GM20431 (cell line): ENCODE results near the gene VAPB.

Experiments
- in situ Hi-C: fragments of 300-500 bp; cut with MseI, MboI; formaldehyde crosslinking; loops from one replicate; pipeline ENCODE4 v1.15.0; 2020; ENCODE audit warnings: low sequenced_read_pairs; ENCODE audit not compliant: unreplicated experiment

VAPB gene

DNA sequence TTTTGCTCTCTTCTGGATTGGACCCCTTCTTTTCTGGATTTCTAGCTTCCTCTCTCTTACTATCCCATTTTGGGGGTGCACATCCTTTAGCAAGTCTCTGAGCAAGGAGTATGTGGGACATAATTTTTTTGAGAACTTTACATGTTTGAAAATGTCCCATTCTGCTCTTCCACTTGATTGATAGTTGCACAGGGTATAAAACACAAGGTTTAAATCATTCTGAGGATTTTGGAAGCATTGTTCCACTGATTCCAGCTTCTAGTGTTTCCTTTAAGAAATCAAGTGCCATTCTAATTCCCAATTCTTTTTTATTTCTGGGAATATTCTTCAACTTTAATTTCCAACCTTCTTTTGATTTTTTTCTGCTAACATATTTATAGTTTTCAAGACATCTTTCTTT is 65.4 kb downstream of the VAPB start:
- in situ Hi-C loops, result no loop called here

DNA sequence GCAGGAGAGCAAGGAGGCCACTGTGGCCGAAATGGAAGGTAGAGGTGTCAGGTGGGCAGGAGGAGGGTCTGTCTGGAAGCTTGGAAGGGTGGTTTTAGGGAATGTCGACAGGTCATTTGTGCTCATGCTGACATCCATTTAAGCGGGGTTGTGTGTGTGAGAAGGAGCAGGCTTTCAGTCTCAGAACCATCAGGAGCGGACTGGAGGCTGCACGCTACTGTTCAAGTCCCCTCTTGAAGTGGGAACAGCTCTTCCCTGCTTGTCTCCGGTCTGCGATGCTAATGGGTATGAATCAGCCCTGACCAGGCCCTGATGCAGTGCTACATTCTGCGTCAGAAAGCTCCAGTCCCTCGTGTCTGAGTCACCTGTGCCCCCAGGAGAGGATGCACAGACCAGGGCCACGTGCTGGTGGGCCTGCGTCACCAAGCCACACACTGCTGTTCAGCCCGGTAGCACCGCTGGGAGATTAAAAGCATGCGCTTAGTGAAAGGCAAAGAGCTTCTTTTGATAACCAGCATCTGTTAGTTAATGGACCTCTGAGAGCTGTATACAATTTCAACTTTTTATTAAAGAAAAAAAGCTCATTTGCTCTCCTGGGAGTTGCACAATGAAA is 68.2 kb downstream of the VAPB start:
- in situ Hi-C loops, result no loop called here

GRCh38 chr20:58458342-58459057 is 69.5 kb downstream of the VAPB start:
- in situ Hi-C loops, result no loop called here

DNA sequence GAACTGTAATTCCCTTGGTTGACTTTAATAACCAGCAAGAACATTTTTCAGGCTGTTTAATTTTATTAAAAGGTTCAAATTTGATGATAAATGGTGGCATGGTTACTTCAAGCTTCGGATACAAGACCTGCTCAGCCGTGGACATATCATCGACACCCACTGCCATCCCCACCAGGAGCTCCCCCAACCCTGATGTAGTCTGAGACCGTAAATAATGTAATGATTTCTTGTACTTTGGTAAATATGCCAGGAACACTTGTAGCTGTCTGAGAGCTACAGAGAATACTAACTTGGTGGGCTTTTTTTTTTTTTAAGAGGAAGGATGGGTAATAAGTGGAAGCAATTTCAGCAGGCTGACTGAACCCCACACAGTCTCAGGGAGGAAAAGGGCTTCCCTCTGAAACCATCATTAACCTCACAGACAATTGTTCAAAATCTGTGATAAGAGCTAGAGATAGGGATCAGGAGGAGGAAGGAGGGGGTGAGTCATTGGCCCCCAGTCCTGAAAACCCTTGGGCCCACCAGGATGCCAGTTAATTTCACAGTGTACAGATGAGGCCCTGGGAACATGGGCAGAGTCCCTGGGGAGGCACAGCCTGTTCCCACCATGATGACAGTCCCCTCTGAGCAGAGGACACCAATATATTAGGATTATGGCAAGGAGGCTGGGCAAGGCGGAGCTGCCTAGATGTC is 70.2 kb downstream of the VAPB start:
- in situ Hi-C loops, result no loop called here

DNA sequence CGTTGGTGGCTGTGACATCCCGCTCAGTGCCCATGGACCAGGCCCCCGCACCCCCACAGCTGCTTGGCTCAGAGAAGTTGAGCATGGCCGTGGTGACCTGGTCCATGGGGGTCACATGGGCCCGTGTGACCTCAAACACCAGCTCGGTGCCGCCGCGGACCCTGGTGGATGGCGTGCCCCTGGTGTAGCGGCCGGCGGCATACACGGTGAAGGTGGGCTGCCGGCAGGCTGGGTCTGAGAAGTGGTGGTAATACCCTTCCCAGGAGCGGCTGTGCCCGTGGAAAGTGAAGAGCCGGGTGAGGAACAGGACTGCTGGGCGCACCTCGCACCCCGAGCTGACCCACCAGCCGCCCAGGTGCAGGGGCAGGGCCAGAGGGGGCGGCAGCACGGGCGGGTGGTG is 72.1 kb downstream of the VAPB start:
- in situ Hi-C loops, result no loop called here

DNA sequence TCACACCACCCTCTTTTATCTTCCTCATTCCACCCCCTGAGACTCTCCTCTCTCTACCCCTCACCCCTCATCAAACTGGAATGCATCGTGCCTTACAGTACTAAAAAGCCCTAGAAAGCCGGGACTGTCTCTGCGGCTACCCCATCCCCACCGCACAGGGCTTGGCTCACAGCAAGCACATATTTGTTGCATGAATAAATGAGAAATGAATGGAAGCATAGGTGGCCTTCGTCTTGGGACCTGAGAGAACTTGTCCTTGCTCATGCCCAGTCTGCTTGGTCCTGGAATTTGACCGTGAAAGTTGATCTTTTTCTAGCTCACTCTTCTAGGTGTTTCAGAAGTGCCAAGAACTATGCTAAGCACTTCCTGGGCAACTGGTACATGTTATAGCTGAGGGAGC is 72.9 kb downstream of the VAPB start:
- in situ Hi-C loops, result no loop called here

GRCh38 chr20:58463256-58463655 is 74.2 kb downstream of the VAPB start:
- in situ Hi-C loops, result no loop called here

GRCh38 chr20:58464838-58465237 is 75.8 kb downstream of the VAPB start:
- in situ Hi-C loops, result no loop called here

DNA sequence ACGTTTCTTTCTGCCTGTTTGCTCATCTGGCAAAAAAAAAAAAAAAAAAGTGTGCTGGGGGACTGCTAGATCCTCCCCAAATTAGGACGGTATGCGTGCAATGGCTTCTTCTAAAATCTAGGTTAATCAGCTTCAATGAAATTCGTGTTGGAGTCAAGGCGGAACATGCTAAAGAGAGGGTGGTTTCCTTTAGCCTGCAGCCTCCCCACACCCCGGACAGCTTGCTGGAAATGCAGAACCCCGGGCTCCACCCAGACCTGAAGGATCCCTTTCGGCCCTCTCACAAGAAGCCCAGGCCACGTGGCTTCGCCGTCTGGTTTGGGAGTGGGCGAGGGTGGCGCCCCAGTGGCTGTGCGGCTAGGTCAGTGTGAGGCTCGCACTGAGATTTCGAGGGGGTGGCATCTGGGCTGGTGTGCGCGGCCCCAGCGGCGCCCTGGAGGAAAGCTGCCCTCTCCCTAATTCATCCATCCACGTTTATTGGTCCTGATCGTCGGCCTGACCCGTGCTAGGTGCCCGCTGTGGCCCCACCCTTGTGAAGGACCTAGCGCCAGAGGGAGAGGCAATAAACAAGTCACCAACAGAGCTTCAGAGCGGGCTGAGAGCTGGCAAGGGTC is 77.2 kb downstream of the VAPB start:
- in situ Hi-C loops, result no loop called here

GRCh38 chr20:58466729-58467571 is 77.9 kb downstream of the VAPB start:
- in situ Hi-C loops, result no loop called here

- in situ Hi-C loops, result no loop called here
Measured at GRCh38 chr20:58467572-58468527, 78.8 kb downstream of the VAPB start.

DNA sequence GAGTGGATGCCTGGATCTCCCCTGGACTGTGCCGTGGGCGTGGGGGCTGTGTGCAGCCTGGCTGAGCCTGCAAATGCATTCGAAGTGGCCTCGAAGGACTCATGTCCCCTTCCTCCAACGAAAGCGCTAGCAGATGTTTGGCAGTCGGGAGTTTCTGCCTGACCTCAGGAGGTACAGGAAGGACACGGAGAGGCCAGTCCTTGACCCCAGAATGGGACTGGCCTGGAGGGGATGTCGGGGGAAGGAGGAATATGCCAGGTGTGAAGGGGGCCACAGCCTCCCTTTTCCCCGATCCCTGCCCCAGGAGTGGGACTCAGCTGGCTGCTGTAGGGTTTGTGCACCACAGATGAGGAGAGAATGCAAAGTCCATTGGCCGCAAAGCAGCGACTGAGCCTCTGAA is 80.6 kb downstream of the VAPB start:
- in situ Hi-C loops, result no loop called here

DNA sequence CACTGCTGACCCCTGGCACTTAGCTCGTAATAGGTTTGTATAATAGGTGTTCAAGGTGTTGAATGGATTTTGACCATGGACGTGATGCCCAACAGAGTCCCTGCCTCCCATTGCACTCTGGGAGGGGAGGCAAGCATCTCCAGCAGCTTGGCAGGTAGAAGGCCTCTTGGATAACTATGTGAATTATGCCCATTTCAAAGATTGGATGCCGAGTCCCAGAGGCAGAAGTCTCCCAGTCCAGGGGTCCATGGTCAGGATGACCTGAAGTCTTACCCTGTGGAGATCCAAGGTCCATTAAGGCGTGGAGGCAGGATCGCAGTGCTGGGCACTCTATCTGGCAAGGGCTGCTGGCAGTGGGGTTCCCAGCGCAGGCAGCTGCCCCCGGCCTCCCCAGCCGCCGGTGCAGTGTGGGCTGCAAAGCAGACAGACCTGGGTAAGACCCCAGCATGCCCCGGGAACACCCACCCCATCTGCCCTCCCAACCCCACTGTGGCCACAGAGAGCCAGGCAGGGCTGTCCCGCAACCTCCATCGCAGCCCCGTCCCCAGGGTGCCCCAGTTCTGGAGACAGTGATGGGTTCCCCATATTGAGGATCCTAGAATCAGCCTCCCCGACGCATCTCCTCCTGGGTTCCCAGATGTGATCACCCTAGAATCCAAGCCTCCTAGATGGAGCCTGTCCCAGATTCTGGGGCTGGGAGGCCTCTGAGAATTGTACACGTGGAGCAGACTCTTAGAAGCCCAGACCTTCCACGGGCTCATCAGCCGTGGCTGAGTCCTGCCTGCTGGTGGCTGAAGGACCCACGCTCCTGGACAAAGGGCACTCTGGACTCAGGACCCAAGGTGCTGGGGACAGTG is 81.5 kb downstream of the VAPB start:
- in situ Hi-C loops, result no loop called here

GRCh38 chr20:58471193-58472164 is 82.5 kb downstream of the VAPB start:
- in situ Hi-C loops, result no loop called here

GRCh38 chr20:58472273-58473018 is 83.4 kb downstream of the VAPB start:
- in situ Hi-C loops, result no loop called here
